ENCODE measurements around the gene DHRS7C.

The DHRS7C gene

GRCh38 chr17:9765322-9765721 lies 26.1 kb downstream of the DHRS7C start:
- Histone ChIP-seq H3K4me3 (no peak overlapping the region), H3K9me3 (no peaks in the 10 kb centered on the region), H3K4me1 (no peaks in the 10 kb centered on the region), H3K27ac (no peak overlapping the region), H3K27me3 (peaks cover 0 to 28% of the 10 kb centered on the region in 2 donors), H3K36me3 (no peaks in the 10 kb centered on the region)
- intact Hi-C loops (cut with DNase I; ENCODE audit: low total_unique reads), result no loop called here
- TF ChIP-seq, protein P1, sequence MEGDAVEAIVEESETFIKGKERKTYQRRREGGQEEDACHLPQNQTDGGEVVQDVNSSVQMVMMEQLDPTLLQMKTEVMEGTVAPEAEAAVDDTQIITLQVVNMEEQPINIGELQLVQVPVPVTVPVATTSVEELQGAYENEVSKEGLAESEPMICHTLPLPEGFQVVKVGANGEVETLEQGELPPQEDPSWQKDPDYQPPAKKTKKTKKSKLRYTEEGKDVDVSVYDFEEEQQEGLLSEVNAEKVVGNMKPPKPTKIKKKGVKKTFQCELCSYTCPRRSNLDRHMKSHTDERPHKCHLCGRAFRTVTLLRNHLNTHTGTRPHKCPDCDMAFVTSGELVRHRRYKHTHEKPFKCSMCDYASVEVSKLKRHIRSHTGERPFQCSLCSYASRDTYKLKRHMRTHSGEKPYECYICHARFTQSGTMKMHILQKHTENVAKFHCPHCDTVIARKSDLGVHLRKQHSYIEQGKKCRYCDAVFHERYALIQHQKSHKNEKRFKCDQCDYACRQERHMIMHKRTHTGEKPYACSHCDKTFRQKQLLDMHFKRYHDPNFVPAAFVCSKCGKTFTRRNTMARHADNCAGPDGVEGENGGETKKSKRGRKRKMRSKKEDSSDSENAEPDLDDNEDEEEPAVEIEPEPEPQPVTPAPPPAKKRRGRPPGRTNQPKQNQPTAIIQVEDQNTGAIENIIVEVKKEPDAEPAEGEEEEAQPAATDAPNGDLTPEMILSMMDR (IDR thresholded peaks at IDR 0.05), result no peak
- no peak for DNase-seq

GRCh38 chr17:9763643-9764042 lies 27.7 kb downstream of the DHRS7C start:
- TF ChIP-seq, protein P1 (IDR thresholded peaks at IDR 0.05), result no peak
- no peaks in the 10 kb centered on the region for H3K9me3 ChIP-seq
- H3K27ac ChIP-seq, result no peak overlapping the region
- H3K4me1 ChIP-seq, result no peaks in the 10 kb centered on the region
- no peaks in the 10 kb centered on the region for H3K36me3 ChIP-seq
- no peak overlapping the region for H3K4me3 ChIP-seq
- intact Hi-C loops (cut with DNase I; ENCODE audit: low total_unique reads), result no loop called here
- no peak for DNase-seq
- peaks cover 0 to 20% of the 10 kb centered on the region in 2 donors for H3K27me3 ChIP-seq

DNA sequence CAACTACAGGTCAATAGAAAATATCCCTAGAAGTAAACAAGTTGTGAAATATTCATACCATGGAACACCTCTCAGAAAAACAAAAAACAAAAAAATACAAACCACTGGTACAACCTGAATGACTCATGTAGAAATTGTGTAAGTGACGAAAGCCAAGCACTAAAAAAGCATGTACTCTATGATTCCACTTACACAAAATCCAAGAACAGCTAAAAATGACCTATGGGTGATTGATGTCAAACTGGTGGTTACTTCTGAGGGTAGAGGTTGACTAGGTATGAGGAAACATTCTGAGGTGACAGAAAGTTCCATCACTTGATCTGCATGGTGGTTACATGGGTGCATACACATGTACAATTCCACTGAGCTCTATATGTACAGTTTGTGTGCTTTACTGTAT lies 31.1 kb downstream of the DHRS7C start:
- intact Hi-C loops (cut with DNase I; ENCODE audit: low total_unique reads), result no loop called here
- H3K9me3 ChIP-seq, result no peaks in the 10 kb centered on the region
- H3K27ac ChIP-seq, result no peak overlapping the region
- DNase-seq, result no peak
- H3K36me3 ChIP-seq, result no peaks in the 10 kb centered on the region
- H3K4me1 ChIP-seq, result no peaks in the 10 kb centered on the region
- H3K4me3 ChIP-seq, result no peak overlapping the region
- TF ChIP-seq, protein P1 (IDR thresholded peaks at IDR 0.05), result no peak
- H3K27me3 ChIP-seq, result no peaks in the 10 kb centered on the region

GRCh38 chr17:9755083-9755482 lies 36.3 kb downstream of the DHRS7C start:
- DNase-seq, result no peak
- H3K4me3 ChIP-seq, result no peak overlapping the region
- TF ChIP-seq, protein P1 (IDR thresholded peaks at IDR 0.05), result no peak
- H3K4me1 ChIP-seq, result no peaks in the 10 kb centered on the region
- H3K27me3 ChIP-seq, result peaks cover 0 to 18% of the 10 kb centered on the region in 2 donors
- intact Hi-C loops (cut with DNase I; ENCODE audit: low total_unique reads), result no loop called here
- no peaks in the 10 kb centered on the region for H3K9me3 ChIP-seq
- no peaks in the 10 kb centered on the region for H3K36me3 ChIP-seq
- no peak overlapping the region for H3K27ac ChIP-seq

DNA sequence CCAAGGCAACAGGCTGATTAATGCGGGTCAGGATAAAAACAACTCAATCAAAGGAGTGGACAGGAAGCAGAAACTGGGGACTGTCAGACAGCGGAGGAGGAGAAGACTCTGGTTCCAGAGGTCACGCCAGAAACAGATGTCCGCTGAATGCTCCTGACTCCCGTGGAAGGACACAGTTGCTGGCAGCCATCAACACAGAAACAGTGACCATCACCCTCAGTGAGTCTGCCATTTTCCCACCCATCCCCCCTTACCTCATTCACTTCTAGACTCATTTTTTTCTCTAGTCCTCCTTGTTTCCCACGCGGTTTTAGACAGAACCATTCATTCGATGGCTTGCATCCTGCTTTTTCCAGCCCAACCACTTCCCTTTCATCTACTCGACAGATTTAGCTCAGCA lies 40.9 kb downstream of the DHRS7C start:
- intact Hi-C loops (cut with DNase I; ENCODE audit: low total_unique reads), result no loop called here
- Histone ChIP-seq H3K9me3 (no peaks in the 10 kb centered on the region), H3K4me1 (no peaks in the 10 kb centered on the region), H3K27me3 (peaks cover 0 to 25% of the 10 kb centered on the region in 2 donors), H3K27ac (no peak overlapping the region), H3K36me3 (no peaks in the 10 kb centered on the region), H3K4me3 (no peak overlapping the region)
- no peak for DNase-seq
- TF ChIP-seq, protein P1 (IDR thresholded peaks at IDR 0.05), result no peak

Measured in tibial artery (tissue), 4 donors.